Renal pelvis (tissue), 3 donors: ENCODE results near the gene MED31. TPM values are rescaled to one million over a fixed set of nuclear protein-coding genes. Genes with fewer than 3 reads are reported as not detected.

Experiments used
- polyA plus RNA-seq, 3 donors: library from polyadenylated mRNA; unstranded; fragments of 120-200 nt; gene quantifications; one replicate each; pipeline ENCODE4 v1.2.1, GENCODE V29; 2013; ENCODE audit not compliant: insufficient read length in 3 of 3

MED31 gene
- polyA plus RNA-seq, 3 donors = 23.5 to 26.1 (median 24.1) TPM

Other genes with a start within 250 kb of the MED31 start
- under 1 TPM in 1 of 3 donors, not detected in 2; 0.06 TPM for gene AIPL1, start 216.5 kb downstream of the MED31 start, polyA plus RNA-seq
- gene PIMREG, start 207.2 kb downstream of the MED31 start, polyA plus RNA-seq = 10 to 100 TPM; 20.8 to 45.2 (median 30.4) TPM
- 10 to 100 TPM in 1 of 3 donors, 1 to 10 TPM in 2; 8.2 to 10.0 (median 9.8) TPM for gene PITPNM3, start 95.0 kb downstream of the MED31 start, polyA plus RNA-seq
- gene KIAA0753, start 10.9 kb downstream of the MED31 start, polyA plus RNA-seq = 10 to 100 TPM; 34.4 to 46.2 (median 41.4) TPM
- gene TXNDC17, start 10.5 kb downstream of the MED31 start, polyA plus RNA-seq = 100 to 1,000 TPM in 1 of 3 donors, 10 to 100 TPM in 2; 78.7 to 100 (median 94.0) TPM
- 10 to 100 TPM in 1 of 3 donors, 1 to 10 TPM in 2; 8.8 to 11.0 (median 9.9) TPM for gene C17orf100, start 157 bp upstream of the MED31 start, polyA plus RNA-seq
- 1 to 10 TPM; 2.7 to 5.1 (median 4.9) TPM for gene SLC13A5, start 61.8 kb upstream of the MED31 start, polyA plus RNA-seq
- 10 to 100 TPM in 2 of 3 donors, 1 to 10 TPM in 1; 4.4 to 25.5 (median 14.9) TPM for gene XAF1, start 104.4 kb upstream of the MED31 start, polyA plus RNA-seq
- gene FBXO39, start 124.6 kb upstream of the MED31 start, polyA plus RNA-seq = under 1 TPM in 2 of 3 donors, not detected in 1; 0.06 to 0.19 TPM
- gene TEKT1, start 180.1 kb upstream of the MED31 start, polyA plus RNA-seq = under 1 TPM; 0.41 to 0.73 (median 0.71) TPM